AG04450 (cell line): ENCODE data around the gene SNRPA. TPM values are rescaled to one million over a fixed set of nuclear protein-coding genes. Genes with fewer than 3 reads are reported as not detected.

Experiments used
- CTCF ChIA-PET: fragments of 300-600, 350-600 bp; formaldehyde crosslinking; extraction: SDS; loops from one replicate; lab custom pipeline; 2022; ENCODE audit warnings: antibody characterized with exemption, inconsistent platforms; lab: Charles Lee
- POLR2A ChIA-PET: fragments of 350-600 bp; formaldehyde crosslinking; extraction: SDS; loops from one replicate; lab custom pipeline; 2021; ENCODE audit warnings: antibody characterized with exemption, inconsistent platforms; lab: Yijun Ruan, JAX
- DNase-seq: peaks from one replicate; pipeline ENCODE4 v3.0.0-alpha.2; 2011; ENCODE audit warnings: low read depth, low spot score
- H3K27ac ChIP-seq: one replicate; pipeline ENCODE4 v1.5.1; 2012; ENCODE audit warnings: low read depth, low read length, control low read depth
- H3K27me3 ChIP-seq: one replicate; pipeline ENCODE4 v1.6.0; 2012; ENCODE audit warnings: low read length; ENCODE audit not compliant: control insufficient read depth, insufficient read depth
- H3K4me3 ChIP-seq: 2 replicates; pipeline ENCODE4 v1.5.1; 2011; ENCODE audit warnings: mild to moderate bottlenecking, low read depth, low read length, control low read depth
- H3K9me3 ChIP-seq: 2 replicates; pipeline ENCODE4 v1.5.1; 2012; ENCODE audit warnings: low read length; ENCODE audit not compliant: control insufficient read depth, insufficient read depth
- polyA plus RNA-seq: library from polyadenylated mRNA; depleted of rRNA; stranded (reverse); fragments of >200 nt; gene quantifications from 2 replicates; pipeline ENCODE4 v1.2.3, GENCODE V29; 2011; rRNA removed
- small RNA-seq: library from RNA; depleted of rRNA; stranded (forward); fragments of <200 nt; gene quantifications from one replicate; pipeline ENCODE3, GENCODE V24; 2012; ENCODE audit warnings: low read depth; ENCODE audit not compliant: insufficient read length
- TF ChIP-seq, protein P1 (sequence below): IDR thresholded peaks from 2 replicates; pipeline ENCODE4 v1.5.1; 2011; ENCODE audit warnings: low read depth, low read length, control low read depth, inconsistent platforms

SNRPA gene
- polyA plus RNA-seq, 1 experiment: 126 TPM

DNA sequence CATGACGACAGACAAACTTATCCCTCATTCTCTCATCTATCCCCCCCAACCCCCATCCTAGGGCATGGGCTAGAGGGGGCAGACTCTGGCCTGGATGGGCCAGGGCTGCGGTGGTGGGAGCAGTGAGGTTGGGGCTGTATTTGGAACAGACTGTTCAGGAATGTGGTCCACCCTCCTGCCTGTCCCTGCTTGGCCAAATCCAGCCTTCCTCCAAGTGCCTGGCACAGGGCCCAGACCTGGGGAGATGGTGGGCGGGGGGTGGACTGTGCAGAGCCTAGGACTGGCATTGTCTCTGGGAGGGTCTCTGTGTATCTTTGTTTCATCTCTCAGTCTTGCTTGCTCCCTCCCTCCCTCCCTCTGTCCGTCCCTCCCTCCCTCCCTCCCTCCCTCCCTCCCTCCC, 62.2 kb downstream of the SNRPA start:
- TF ChIP-seq, protein P1, sequence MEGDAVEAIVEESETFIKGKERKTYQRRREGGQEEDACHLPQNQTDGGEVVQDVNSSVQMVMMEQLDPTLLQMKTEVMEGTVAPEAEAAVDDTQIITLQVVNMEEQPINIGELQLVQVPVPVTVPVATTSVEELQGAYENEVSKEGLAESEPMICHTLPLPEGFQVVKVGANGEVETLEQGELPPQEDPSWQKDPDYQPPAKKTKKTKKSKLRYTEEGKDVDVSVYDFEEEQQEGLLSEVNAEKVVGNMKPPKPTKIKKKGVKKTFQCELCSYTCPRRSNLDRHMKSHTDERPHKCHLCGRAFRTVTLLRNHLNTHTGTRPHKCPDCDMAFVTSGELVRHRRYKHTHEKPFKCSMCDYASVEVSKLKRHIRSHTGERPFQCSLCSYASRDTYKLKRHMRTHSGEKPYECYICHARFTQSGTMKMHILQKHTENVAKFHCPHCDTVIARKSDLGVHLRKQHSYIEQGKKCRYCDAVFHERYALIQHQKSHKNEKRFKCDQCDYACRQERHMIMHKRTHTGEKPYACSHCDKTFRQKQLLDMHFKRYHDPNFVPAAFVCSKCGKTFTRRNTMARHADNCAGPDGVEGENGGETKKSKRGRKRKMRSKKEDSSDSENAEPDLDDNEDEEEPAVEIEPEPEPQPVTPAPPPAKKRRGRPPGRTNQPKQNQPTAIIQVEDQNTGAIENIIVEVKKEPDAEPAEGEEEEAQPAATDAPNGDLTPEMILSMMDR: no peak
- Histone ChIP-seq H3K27me3 (no peaks in the 10 kb centered on the region), H3K4me3 (no peak overlapping the region), H3K27ac (no peak overlapping the region), H3K9me3 (peaks cover 7% of the 10 kb centered on the region; the same call in 1 of the 2 replicates)
- no peak for DNase-seq
- ChIA-PET POLR2A (interaction anchor here (0.6 kb wide), 1 partner anchor 133 kb away, joined by 3 read pairs; no protein-coding TSS in a partner anchor), CTCF (interaction anchor here (0.6 kb wide), 1 partner anchor 11 kb away, joined by 5 read pairs; no protein-coding TSS in a partner anchor)

Small RNAs within 50 kb of the gene (small RNA-seq; reads per million reads assigned to genes)
- not detected for gene RNU6-195P

Other genes with a start within 250 kb of the SNRPA start
- 42.5 and 62.7 TPM in 2 replicates for gene SHKBP1, start 174.3 kb upstream of the SNRPA start, polyA plus RNA-seq
- 41.3 and 70.3 TPM in 2 replicates for gene LTBP4, start 149.8 kb upstream of the SNRPA start, polyA plus RNA-seq
- 29.4 and 30.9 TPM in 2 replicates for gene NUMBL, start 60.6 kb upstream of the SNRPA start, polyA plus RNA-seq
- gene COQ8B, start 34.3 kb upstream of the SNRPA start, polyA plus RNA-seq: 16.0 and 20.2 TPM in 2 replicates
- 8.9 and 11.6 TPM in 2 replicates for gene ITPKC, start 34.1 kb upstream of the SNRPA start, polyA plus RNA-seq
- 2.9 and 4.5 TPM in 2 replicates for gene ACTMAP, start 726 bp upstream of the SNRPA start, polyA plus RNA-seq
- gene MIA, start 24.3 kb downstream of the SNRPA start, polyA plus RNA-seq: not detected in 2 replicates
- gene RAB4B, start 27.0 kb downstream of the SNRPA start, polyA plus RNA-seq: 14.0 and 16.2 TPM in 2 replicates
- gene EGLN2, start 48.0 kb downstream of the SNRPA start, polyA plus RNA-seq: 28.2 and 40.6 TPM in 2 replicates
- not detected in 2 replicates for gene CYP2A6, start 99.2 kb downstream of the SNRPA start, polyA plus RNA-seq
- not detected in 2 replicates for gene CYP2A7, start 131.0 kb downstream of the SNRPA start, polyA plus RNA-seq
- not detected in 2 replicates for gene CYP2B6, start 240.1 kb downstream of the SNRPA start, polyA plus RNA-seq